ENCODE data around the gene BCR. TPM values are rescaled to one million over a fixed set of nuclear protein-coding genes. Genes with fewer than 3 reads are reported as not detected.

Gene BCR
- total RNA-seq, 1 donor from 2014 or later = 32.0 TPM

- Mint-ChIP-seq H3K4me1 (ENCODE audit: low read depth) (peaks cover 30% of the 10 kb centered on the region), H3K36me3 (ENCODE audit: low read depth) (peaks cover 14% of the 10 kb centered on the region), H3K9me3 (peaks cover 3% of the 10 kb centered on the region), H3K27ac (no peak overlapping the region), H3K4me3 (ENCODE audit: low read depth) (no peak overlapping the region), H3K27me3 (ENCODE audit: low read depth) (no peaks in the 10 kb centered on the region)
- intact Hi-C loops (cut with micrococcal nuclease) = no loop called here
- no peak for DNase-seq (ENCODE audit: low spot score)
Measured at GRCh38 chr22:23237201-23237798, 57.0 kb downstream of the BCR start.

- peaks cover 14% of the 10 kb centered on the region for H3K36me3 Mint-ChIP-seq (ENCODE audit: low read depth)
- intact Hi-C loops (cut with micrococcal nuclease) = no loop called here
- H3K27ac Mint-ChIP-seq = no peak overlapping the region
- no peaks in the 10 kb centered on the region for H3K27me3 Mint-ChIP-seq (ENCODE audit: low read depth)
- H3K9me3 Mint-ChIP-seq = peaks cover 3% of the 10 kb centered on the region
- no peak overlapping the region for H3K4me3 Mint-ChIP-seq (ENCODE audit: low read depth)
- H3K4me1 Mint-ChIP-seq (ENCODE audit: low read depth) = peaks cover 34% of the 10 kb centered on the region
- DNase-seq (ENCODE audit: low spot score) = no peak
Measured at GRCh38 chr22:23237841-23238240, 57.5 kb downstream of the BCR start.

GRCh38 chr22:23238707-23239106 is 58.4 kb downstream of the BCR start:
- DNase-seq (ENCODE audit: low spot score) = no peak
- Mint-ChIP-seq H3K27ac (no peak overlapping the region), H3K4me3 (ENCODE audit: low read depth) (no peak overlapping the region), H3K27me3 (ENCODE audit: low read depth) (no peaks in the 10 kb centered on the region), H3K36me3 (ENCODE audit: low read depth) (peaks cover 14% of the 10 kb centered on the region), H3K4me1 (ENCODE audit: low read depth) (peaks cover 40% of the 10 kb centered on the region), H3K9me3 (peaks cover 3% of the 10 kb centered on the region)
- intact Hi-C loops (cut with micrococcal nuclease) = no loop called here

GRCh38 chr22:23239429-23239828 is 59.1 kb downstream of the BCR start:
- Mint-ChIP-seq H3K4me1 (ENCODE audit: low read depth) (peaks cover 41% of the 10 kb centered on the region), H3K27ac (no peak overlapping the region), H3K36me3 (ENCODE audit: low read depth) (peaks cover 7% of the 10 kb centered on the region), H3K9me3 (no peaks in the 10 kb centered on the region), H3K27me3 (ENCODE audit: low read depth) (no peaks in the 10 kb centered on the region), H3K4me3 (ENCODE audit: low read depth) (no peak overlapping the region)
- intact Hi-C loops (cut with micrococcal nuclease) = no loop called here
- no peak for DNase-seq (ENCODE audit: low spot score)

GRCh38 chr22:23240639-23241389 is 60.5 kb downstream of the BCR start:
- Mint-ChIP-seq H3K9me3 (no peaks in the 10 kb centered on the region), H3K27me3 (ENCODE audit: low read depth) (no peaks in the 10 kb centered on the region), H3K4me3 (ENCODE audit: low read depth) (no peak overlapping the region), H3K4me1 (ENCODE audit: low read depth) (peaks cover 47% of the 10 kb centered on the region), H3K27ac (peak overlapping the region; percentile 58), H3K36me3 (ENCODE audit: low read depth) (peaks cover 7% of the 10 kb centered on the region)
- intact Hi-C loops (cut with micrococcal nuclease) = loop anchor here (5.0 kb wide), 1 partner anchor 41 kb away; no protein-coding TSS in a partner anchor
- DNase-seq (ENCODE audit: low spot score) = no peak

- intact Hi-C loops (cut with micrococcal nuclease) = loop anchor here (5.0 kb wide), 1 partner anchor 40 kb away; no protein-coding TSS in a partner anchor
- Mint-ChIP-seq H3K4me3 (ENCODE audit: low read depth) (no peak overlapping the region), H3K27me3 (ENCODE audit: low read depth) (no peaks in the 10 kb centered on the region), H3K36me3 (ENCODE audit: low read depth) (peaks cover 7% of the 10 kb centered on the region), H3K4me1 (ENCODE audit: low read depth) (peaks cover 49% of the 10 kb centered on the region), H3K27ac (peak overlapping the region; percentile 7), H3K9me3 (no peaks in the 10 kb centered on the region)
- no peak for DNase-seq (ENCODE audit: low spot score)
Measured at GRCh38 chr22:23241562-23242472, 61.5 kb downstream of the BCR start.

GRCh38 chr22:23242473-23243001 is 62.2 kb downstream of the BCR start:
- DNase-seq (ENCODE audit: low spot score) = no peak

GRCh38 chr22:23243006-23243573 is 62.8 kb downstream of the BCR start:
- Mint-ChIP-seq H3K4me1 (ENCODE audit: low read depth) (peaks cover 48% of the 10 kb centered on the region), H3K27ac (peak overlapping the region; percentile 61), H3K27me3 (ENCODE audit: low read depth) (no peaks in the 10 kb centered on the region), H3K4me3 (ENCODE audit: low read depth) (peak overlapping the region; percentile 14), H3K36me3 (ENCODE audit: low read depth) (peaks cover 7% of the 10 kb centered on the region), H3K9me3 (no peaks in the 10 kb centered on the region)
- DNase-seq (ENCODE audit: low spot score) = peak; percentile 66
- intact Hi-C loops (cut with micrococcal nuclease) = loop anchor here (1.0 to 5.0 kb wide), 3 partner anchors 27 to 61 kb away; no protein-coding TSS in a partner anchor

More at GRCh38 chr22:23242473-23243001, 62.2 kb downstream of the BCR start:
- H3K27ac Mint-ChIP-seq = peak overlapping the region; percentile 61
- intact Hi-C loops (cut with micrococcal nuclease) = loop anchor here (1.0 to 5.0 kb wide), 3 partner anchors 26 to 60 kb away; no protein-coding TSS in a partner anchor
- H3K36me3 Mint-ChIP-seq (ENCODE audit: low read depth) = peaks cover 7% of the 10 kb centered on the region
- peak overlapping the region; percentile 14 for H3K4me3 Mint-ChIP-seq (ENCODE audit: low read depth)
- H3K9me3 Mint-ChIP-seq = no peaks in the 10 kb centered on the region
- no peaks in the 10 kb centered on the region for H3K27me3 Mint-ChIP-seq (ENCODE audit: low read depth)
- H3K4me1 Mint-ChIP-seq (ENCODE audit: low read depth) = peaks cover 48% of the 10 kb centered on the region

- peak overlapping the region; percentile 61 for H3K27ac Mint-ChIP-seq
- DNase-seq (ENCODE audit: low spot score) = no peak
- no peaks in the 10 kb centered on the region for H3K9me3 Mint-ChIP-seq
- H3K4me1 Mint-ChIP-seq (ENCODE audit: low read depth) = peaks cover 51% of the 10 kb centered on the region
- H3K27me3 Mint-ChIP-seq (ENCODE audit: low read depth) = no peaks in the 10 kb centered on the region
- H3K4me3 Mint-ChIP-seq (ENCODE audit: low read depth) = no peak overlapping the region
- peaks cover 4% of the 10 kb centered on the region for H3K36me3 Mint-ChIP-seq (ENCODE audit: low read depth)
- intact Hi-C loops (cut with micrococcal nuclease) = loop anchor here (1.0 to 5.0 kb wide), 3 partner anchors 28 to 62 kb away; no protein-coding TSS in a partner anchor
Measured at GRCh38 chr22:23243859-23244689, 63.8 kb downstream of the BCR start.

- Mint-ChIP-seq H3K4me3 (ENCODE audit: low read depth) (no peak overlapping the region), H3K36me3 (ENCODE audit: low read depth) (peaks cover 4% of the 10 kb centered on the region), H3K9me3 (no peaks in the 10 kb centered on the region), H3K4me1 (ENCODE audit: low read depth) (peaks cover 54% of the 10 kb centered on the region), H3K27me3 (ENCODE audit: low read depth) (no peaks in the 10 kb centered on the region), H3K27ac (peak overlapping the region; percentile 42)
- DNase-seq (ENCODE audit: low spot score) = no peak
- intact Hi-C loops (cut with micrococcal nuclease) = loop anchor here (5.0 kb wide), 1 partner anchor 38 kb away; no protein-coding TSS in a partner anchor
Measured at GRCh38 chr22:23244690-23245044, 64.4 kb downstream of the BCR start.

- intact Hi-C loops (cut with micrococcal nuclease) = no loop called here
- Mint-ChIP-seq H3K9me3 (no peaks in the 10 kb centered on the region), H3K4me1 (ENCODE audit: low read depth) (peaks cover 60% of the 10 kb centered on the region), H3K4me3 (ENCODE audit: low read depth) (no peak overlapping the region), H3K27ac (no peak overlapping the region), H3K27me3 (ENCODE audit: low read depth) (no peaks in the 10 kb centered on the region), H3K36me3 (ENCODE audit: low read depth) (peaks cover 4% of the 10 kb centered on the region)
- DNase-seq (ENCODE audit: low spot score) = no peak
Measured at GRCh38 chr22:23245045-23245798, 64.9 kb downstream of the BCR start.
